ENCODE results near the gene RASGRP4. TPM values are rescaled to one million over a fixed set of nuclear protein-coding genes. Genes with fewer than 3 reads are reported as not detected.
"Not testable (repeated sequence)": the region's sequence is repeated elsewhere in the genome, so short reads cannot be mapped to it uniquely, and the experiment has no call there.

The RASGRP4 gene
- polyA plus RNA-seq, 1 donor = 1.5 TPM

DNA sequence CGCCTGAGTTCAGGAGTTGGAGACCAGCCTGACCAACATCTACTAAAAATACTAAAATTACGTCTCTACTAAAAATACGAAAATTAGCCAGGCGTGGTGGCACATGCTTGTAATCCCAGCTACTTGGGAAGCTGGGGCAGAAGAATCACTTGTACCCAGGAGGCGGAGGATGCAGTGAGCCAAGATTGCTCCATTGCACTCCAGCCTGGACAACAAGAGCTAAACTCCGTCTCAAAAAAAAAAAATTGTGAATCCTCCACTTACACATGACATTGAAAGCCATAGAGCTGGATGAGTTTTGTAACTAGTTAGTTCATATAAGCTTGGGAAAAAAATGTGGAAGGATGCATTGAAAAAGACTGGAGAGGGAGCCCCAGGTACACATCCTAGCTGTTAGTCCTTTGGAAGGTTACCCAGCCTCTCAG lies 52.1 kb downstream of the RASGRP4 start:
- Histone ChIP-seq H3K9me3 (ENCODE audit: control insufficient read depth, low read depth, low read length) (no peaks in the 10 kb centered on the region), H3K27ac (ENCODE audit: low read length) (peak overlapping the region; percentile 89), H3K4me3 (ENCODE audit: low read length) (peak overlapping the region; percentile 49), H3K36me3 (ENCODE audit: control insufficient read depth, insufficient read depth, low read length) (peaks cover 17% of the 10 kb centered on the region), H3K4me1 (ENCODE audit: control insufficient read depth, insufficient read depth, low read length) (peaks cover 11% of the 10 kb centered on the region), H3K27me3 (ENCODE audit: control insufficient read depth, insufficient read depth, low read length) (no peaks in the 10 kb centered on the region)
- WGBS (ENCODE audit: insufficient coverage, low lambda C conversion rate) = no CpG with 5 or more reads among the region's 6 CpGs
- DNase-seq = no peak

GRCh38 chr19:38371081-38371480 lies 54.9 kb downstream of the RASGRP4 start:
- Histone ChIP-seq H3K27me3 (ENCODE audit: control insufficient read depth, insufficient read depth, low read length) (no peaks in the 10 kb centered on the region), H3K4me1 (ENCODE audit: control insufficient read depth, insufficient read depth, low read length) (peaks cover 8% of the 10 kb centered on the region), H3K9me3 (ENCODE audit: control insufficient read depth, low read depth, low read length) (no peaks in the 10 kb centered on the region), H3K27ac (ENCODE audit: low read length) (no peak overlapping the region), H3K36me3 (ENCODE audit: control insufficient read depth, insufficient read depth, low read length) (peaks cover 1% of the 10 kb centered on the region), H3K4me3 (ENCODE audit: low read length) (no peak overlapping the region)
- WGBS (ENCODE audit: insufficient coverage, low lambda C conversion rate) = no CpG with 5 or more reads among the region's 6 CpGs
- DNase-seq = no peak

DNA sequence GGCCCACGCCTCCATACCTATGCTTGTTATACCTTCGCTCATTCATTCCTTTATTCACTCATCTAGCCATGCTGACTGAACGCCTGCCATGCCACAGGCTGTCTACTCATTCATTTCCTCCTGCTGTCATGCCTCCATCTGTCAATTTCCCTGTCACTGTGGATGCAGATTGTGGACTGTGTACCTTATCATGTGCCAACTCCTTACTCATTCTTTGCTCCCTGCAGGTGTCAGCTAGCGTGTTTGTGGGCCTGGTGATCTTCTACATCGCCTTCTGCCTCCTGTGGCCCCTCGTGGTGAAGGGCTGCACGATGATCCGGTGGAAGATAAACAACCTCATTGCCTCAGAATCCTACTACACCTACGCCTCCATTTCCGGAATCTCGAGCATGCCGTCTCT lies 55.7 kb downstream of the RASGRP4 start:
- Histone ChIP-seq H3K4me1 (ENCODE audit: control insufficient read depth, insufficient read depth, low read length) (peaks cover under 1% of the 10 kb centered on the region), H3K9me3 (ENCODE audit: control insufficient read depth, low read depth, low read length) (no peaks in the 10 kb centered on the region), H3K36me3 (ENCODE audit: control insufficient read depth, insufficient read depth, low read length) (no peaks in the 10 kb centered on the region), H3K27me3 (ENCODE audit: control insufficient read depth, insufficient read depth, low read length) (no peaks in the 10 kb centered on the region), H3K27ac (ENCODE audit: low read length) (no peak overlapping the region), H3K4me3 (ENCODE audit: low read length) (no peak overlapping the region)
- DNase-seq = no peak
- WGBS (ENCODE audit: insufficient coverage, low lambda C conversion rate) = no CpG with 5 or more reads among the region's 12 CpGs

DNA sequence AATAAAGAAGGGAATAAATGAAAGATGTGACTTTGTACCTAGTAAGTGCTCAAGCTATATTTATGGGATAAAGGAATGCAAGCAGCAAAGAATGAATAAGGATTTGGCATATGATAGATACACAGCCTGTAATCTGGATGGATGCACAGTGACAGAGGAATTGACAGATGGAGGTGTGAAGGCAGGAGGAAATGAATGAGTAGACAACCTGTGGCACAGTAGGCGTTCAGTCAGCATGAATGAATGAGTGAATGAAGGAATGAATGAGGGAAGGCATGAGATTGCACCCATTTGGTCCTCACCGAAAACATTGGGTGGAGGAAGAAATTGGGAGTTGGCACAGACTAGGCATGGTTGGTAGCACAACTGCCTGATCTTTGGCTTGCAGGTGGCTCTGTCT lies 56.4 kb downstream of the RASGRP4 start:
- H3K4me1 ChIP-seq (ENCODE audit: control insufficient read depth, insufficient read depth, low read length) = no peaks in the 10 kb centered on the region
- no CpG with 5 or more reads among the region's 2 CpGs for WGBS (ENCODE audit: insufficient coverage, low lambda C conversion rate)
- H3K4me3 ChIP-seq (ENCODE audit: low read length) = no peak overlapping the region
- no peak for DNase-seq
- peaks cover 1% of the 10 kb centered on the region for H3K9me3 ChIP-seq (ENCODE audit: control insufficient read depth, low read depth, low read length)
- no peaks in the 10 kb centered on the region for H3K27me3 ChIP-seq (ENCODE audit: control insufficient read depth, insufficient read depth, low read length)
- no peaks in the 10 kb centered on the region for H3K36me3 ChIP-seq (ENCODE audit: control insufficient read depth, insufficient read depth, low read length)
- no peak overlapping the region for H3K27ac ChIP-seq (ENCODE audit: low read length)

- peaks cover 4% of the 10 kb centered on the region for H3K9me3 ChIP-seq (ENCODE audit: control insufficient read depth, low read depth, low read length)
- peaks cover 7% of the 10 kb centered on the region for H3K4me1 ChIP-seq (ENCODE audit: control insufficient read depth, insufficient read depth, low read length)
- no peak overlapping the region for H3K27ac ChIP-seq (ENCODE audit: low read length)
- peaks cover 1% of the 10 kb centered on the region for H3K27me3 ChIP-seq (ENCODE audit: control insufficient read depth, insufficient read depth, low read length)
- no peak overlapping the region for H3K4me3 ChIP-seq (ENCODE audit: low read length)
- no peaks in the 10 kb centered on the region for H3K36me3 ChIP-seq (ENCODE audit: control insufficient read depth, insufficient read depth, low read length)
- 58% methylated on average over 3 of the region's 12 CpGs for whole genome bisulfite sequencing (ENCODE audit: insufficient coverage, low lambda C conversion rate)
- no peak for DNase-seq
Observed at GRCh38 chr19:38367041-38367440, 59.0 kb downstream of the RASGRP4 start.

DNA sequence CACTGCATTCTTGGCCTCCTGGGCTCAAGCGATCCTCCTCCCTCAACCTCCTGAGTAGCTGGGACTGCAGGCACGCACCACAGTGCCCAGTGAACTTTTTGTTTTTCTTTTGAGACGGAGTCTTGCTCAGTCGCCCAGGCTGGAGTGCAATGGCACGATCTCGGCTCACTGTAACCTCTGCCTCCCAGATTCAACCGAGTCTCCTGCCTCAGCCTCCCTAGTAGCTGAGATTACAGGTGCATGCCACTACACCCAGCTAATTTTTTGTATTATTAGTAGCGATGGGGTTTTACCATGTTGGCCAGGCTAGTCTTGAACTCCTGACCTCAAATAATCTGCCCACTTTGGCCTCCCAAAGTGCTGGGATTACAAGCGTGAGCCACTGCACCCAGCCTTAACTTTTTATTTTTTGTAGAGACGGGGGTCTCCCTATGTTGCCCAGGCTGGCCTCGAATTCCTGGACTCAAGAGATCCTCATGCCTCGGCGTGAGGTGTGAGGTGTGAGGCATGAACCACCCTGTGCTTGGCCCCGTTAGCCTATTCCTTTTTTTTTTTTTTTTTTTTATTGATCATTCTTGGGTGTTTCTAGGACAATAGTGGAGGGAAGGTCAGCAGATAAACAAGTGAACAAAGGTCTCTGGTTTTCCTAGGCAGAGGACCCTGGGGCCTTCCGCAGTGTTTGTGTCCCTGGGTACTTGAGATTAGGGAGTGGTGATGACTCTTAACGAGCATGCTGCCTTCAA lies 62.9 kb downstream of the RASGRP4 start:
- not testable (repeated sequence) for H3K27ac ChIP-seq (ENCODE audit: low read length); H3K4me3 ChIP-seq (ENCODE audit: low read length); H3K36me3 ChIP-seq (ENCODE audit: control insufficient read depth, insufficient read depth, low read length); H3K9me3 ChIP-seq (ENCODE audit: control insufficient read depth, low read depth, low read length); DNase-seq; H3K4me1 ChIP-seq (ENCODE audit: control insufficient read depth, insufficient read depth, low read length)
- no CpG with 5 or more reads among the region's 16 CpGs for WGBS (ENCODE audit: insufficient coverage, low lambda C conversion rate)
- peaks cover 37% of the 10 kb centered on the region for H3K27me3 ChIP-seq (ENCODE audit: control insufficient read depth, insufficient read depth, low read length)

GRCh38 chr19:38362076-38362945 lies 63.7 kb downstream of the RASGRP4 start:
- WGBS (ENCODE audit: insufficient coverage, low lambda C conversion rate) = no CpG with 5 or more reads among the region's 68 CpGs
- Histone ChIP-seq H3K27me3 (ENCODE audit: control insufficient read depth, insufficient read depth, low read length) (peaks cover 41% of the 10 kb centered on the region), H3K4me3 (ENCODE audit: low read length) (peak overlapping the region; percentile 55), H3K27ac (ENCODE audit: low read length) (no peak overlapping the region), H3K36me3 (ENCODE audit: control insufficient read depth, insufficient read depth, low read length) (no peaks in the 10 kb centered on the region), H3K9me3 (ENCODE audit: control insufficient read depth, low read depth, low read length) (peaks cover 4% of the 10 kb centered on the region), H3K4me1 (ENCODE audit: control insufficient read depth, insufficient read depth, low read length) (peaks cover 9% of the 10 kb centered on the region)
- peak; percentile 29 to 57 for DNase-seq

GRCh38 chr19:38361633-38362075 lies 64.4 kb downstream of the RASGRP4 start:
- peaks cover 9% of the 10 kb centered on the region for H3K4me1 ChIP-seq (ENCODE audit: control insufficient read depth, insufficient read depth, low read length)
- no peaks in the 10 kb centered on the region for H3K36me3 ChIP-seq (ENCODE audit: control insufficient read depth, insufficient read depth, low read length)
- peaks cover 4% of the 10 kb centered on the region for H3K9me3 ChIP-seq (ENCODE audit: control insufficient read depth, low read depth, low read length)
- H3K4me3 ChIP-seq (ENCODE audit: low read length) = peak overlapping the region; percentile 55
- H3K27ac ChIP-seq (ENCODE audit: low read length) = no peak overlapping the region
- peak; percentile 32 to 71 for DNase-seq
- peaks cover 47% of the 10 kb centered on the region for H3K27me3 ChIP-seq (ENCODE audit: control insufficient read depth, insufficient read depth, low read length)
- WGBS (ENCODE audit: insufficient coverage, low lambda C conversion rate) = no CpG with 5 or more reads among the region's 37 CpGs

DNA sequence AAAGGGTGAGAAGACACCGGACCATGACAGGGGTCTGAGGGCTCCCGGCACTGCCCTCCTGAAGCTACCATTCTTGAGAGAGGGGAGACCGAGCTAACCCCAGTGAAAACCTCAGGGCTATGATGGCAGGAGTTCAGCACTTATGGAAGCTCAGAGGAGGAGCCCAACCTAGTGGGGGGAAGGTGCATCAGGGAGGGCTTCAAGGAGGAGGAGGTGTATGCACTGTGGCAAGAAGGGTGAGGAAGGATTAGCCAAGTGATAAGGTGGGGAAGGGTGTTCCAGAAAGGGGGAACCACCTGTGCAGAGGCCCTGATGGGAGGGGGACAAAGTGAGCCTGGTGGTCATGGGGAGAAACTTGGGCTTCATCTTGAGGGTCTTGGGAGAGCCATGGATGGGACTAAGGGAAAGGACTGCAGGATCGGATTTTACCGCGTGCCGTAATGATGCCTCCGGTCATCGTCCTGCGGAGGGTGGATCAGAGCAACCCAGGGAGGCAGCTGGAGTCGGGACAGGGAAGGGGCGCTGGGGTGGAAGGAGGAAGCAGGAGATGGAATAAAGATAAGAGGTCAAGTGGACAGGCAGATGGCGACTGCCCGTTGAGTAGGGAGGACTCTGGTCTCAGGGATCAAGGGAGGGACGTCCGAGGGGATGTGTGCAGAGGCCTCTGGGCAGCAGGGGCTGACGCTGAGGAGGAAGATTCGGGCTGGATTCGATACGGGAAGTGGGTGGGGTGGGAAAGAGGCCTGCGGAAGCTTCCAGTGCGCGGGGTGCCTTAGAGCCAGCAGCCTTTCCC lies 65.0 kb downstream of the RASGRP4 start:
- DNase-seq = no peak
- H3K27ac ChIP-seq (ENCODE audit: low read length) = no peak overlapping the region
- H3K27me3 ChIP-seq (ENCODE audit: control insufficient read depth, insufficient read depth, low read length) = peaks cover 53% of the 10 kb centered on the region
- H3K9me3 ChIP-seq (ENCODE audit: control insufficient read depth, low read depth, low read length) = peaks cover 4% of the 10 kb centered on the region
- no CpG with 5 or more reads among the region's 23 CpGs for WGBS (ENCODE audit: insufficient coverage, low lambda C conversion rate)
- H3K36me3 ChIP-seq (ENCODE audit: control insufficient read depth, insufficient read depth, low read length) = no peaks in the 10 kb centered on the region
- peaks cover 9% of the 10 kb centered on the region for H3K4me1 ChIP-seq (ENCODE audit: control insufficient read depth, insufficient read depth, low read length)
- H3K4me3 ChIP-seq (ENCODE audit: low read length) = peak overlapping the region; percentile 40

DNA sequence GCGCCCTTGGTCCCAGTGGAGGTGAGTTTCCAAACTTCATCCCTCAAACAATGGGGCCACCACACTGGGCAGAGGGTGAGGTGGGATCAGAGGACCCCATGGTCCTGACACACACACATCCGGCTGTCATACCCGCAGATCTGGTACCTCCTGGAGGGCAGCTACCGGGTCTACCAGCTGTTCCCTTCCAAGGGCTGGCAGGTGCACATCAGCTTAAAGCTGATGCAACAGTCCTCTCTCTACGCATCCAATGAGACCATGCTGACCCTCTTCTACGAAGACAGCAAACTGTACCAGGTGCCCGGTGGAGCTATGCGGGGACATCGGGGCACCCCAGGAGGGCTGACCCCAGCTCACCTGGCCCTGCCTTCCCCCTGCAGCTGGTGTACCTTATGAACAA lies 65.7 kb downstream of the RASGRP4 start:
- WGBS (ENCODE audit: insufficient coverage, low lambda C conversion rate) = no CpG with 5 or more reads among the region's 9 CpGs
- Histone ChIP-seq H3K27ac (ENCODE audit: low read length) (no peak overlapping the region), H3K9me3 (ENCODE audit: control insufficient read depth, low read depth, low read length) (peaks cover 4% of the 10 kb centered on the region), H3K36me3 (ENCODE audit: control insufficient read depth, insufficient read depth, low read length) (no peaks in the 10 kb centered on the region), H3K4me3 (ENCODE audit: low read length) (no peak overlapping the region), H3K27me3 (ENCODE audit: control insufficient read depth, insufficient read depth, low read length) (peaks cover 56% of the 10 kb centered on the region), H3K4me1 (ENCODE audit: control insufficient read depth, insufficient read depth, low read length) (peaks cover 9% of the 10 kb centered on the region)
- DNase-seq = no peak

Data from large intestine (tissue), 3 donors.